ENCODE measurements around the gene SH3RF2. TPM values are rescaled to one million over a fixed set of nuclear protein-coding genes. Genes with fewer than 3 reads are reported as not detected.

The SH3RF2 gene
- total and polyA plus RNA-seq, 2 experiments from 2014 or later, result 35.1 to 35.4 TPM

- H3K79me2 ChIP-seq, result no peaks in the 10 kb centered on the region
- H3K4me2 ChIP-seq, result no peak overlapping the region
- H3K27ac ChIP-seq, result no peak overlapping the region
- H3K4me1 ChIP-seq (ENCODE audit: insufficient read depth), result no peaks in the 10 kb centered on the region
- no peaks in the 10 kb centered on the region for H3K9me3 ChIP-seq (ENCODE audit: low read depth)
- DNase-seq (ENCODE audit: low spot score), result no peak
- no peaks in the 10 kb centered on the region for H3K9me2 ChIP-seq (replicated peaks; ENCODE audit: insufficient read depth)
- 71% methylated on average over 2 of the region's 2 CpGs for WGBS (ENCODE audit: low lambda C conversion rate, missing lambda C conversion rate)
- H2AFZ ChIP-seq, result no peak overlapping the region
- TF ChIP-seq EZH2 (IDR thresholded peaks at IDR 0.05; ENCODE audit: borderline replicate concordance) (no peak), EZH2phosphoT487 (IDR thresholded peaks at IDR 0.05; ENCODE audit: low read depth, severe bottlenecking, unreplicated experiment) (no peak), CTCF (IDR thresholded peaks at IDR 0.05; ENCODE audit: poor library complexity) (no peak)
- H4K20me1 ChIP-seq (ENCODE audit: insufficient read depth, poor library complexity, severe bottlenecking), result no peaks in the 10 kb centered on the region
- no peaks in the 10 kb centered on the region for H3K36me3 ChIP-seq (replicated peaks; ENCODE audit: insufficient read depth, low read depth)
- H3K4me3 ChIP-seq, result no peak overlapping the region
- no peaks in the 10 kb centered on the region for H3K27me3 ChIP-seq
These were observed 18.0 kb upstream of the SH3RF2 start for GRCh38 chr5:145918397-145918796.

GRCh38 chr5:145919413-145919812, 17.0 kb upstream of the SH3RF2 start:
- no peaks in the 10 kb centered on the region for H3K36me3 ChIP-seq (replicated peaks; ENCODE audit: insufficient read depth, low read depth)
- no peak overlapping the region for H3K27ac ChIP-seq
- H3K79me2 ChIP-seq, result no peaks in the 10 kb centered on the region
- no peaks in the 10 kb centered on the region for H3K27me3 ChIP-seq
- peaks cover 1% of the 10 kb centered on the region for H3K4me1 ChIP-seq (ENCODE audit: insufficient read depth)
- WGBS (ENCODE audit: low lambda C conversion rate, missing lambda C conversion rate), result 92% methylated on average over 6 of the region's 6 CpGs
- no peaks in the 10 kb centered on the region for H3K9me3 ChIP-seq (ENCODE audit: low read depth)
- H3K4me3 ChIP-seq, result no peak overlapping the region
- H2AFZ ChIP-seq, result no peak overlapping the region
- H3K9me2 ChIP-seq (replicated peaks; ENCODE audit: insufficient read depth), result no peaks in the 10 kb centered on the region
- TF ChIP-seq EZH2 (IDR thresholded peaks at IDR 0.05; ENCODE audit: borderline replicate concordance) (no peak), EZH2phosphoT487 (IDR thresholded peaks at IDR 0.05; ENCODE audit: low read depth, severe bottlenecking, unreplicated experiment) (no peak), CTCF (IDR thresholded peaks at IDR 0.05; ENCODE audit: poor library complexity) (no peak)
- H4K20me1 ChIP-seq (ENCODE audit: insufficient read depth, poor library complexity, severe bottlenecking), result no peaks in the 10 kb centered on the region
- H3K4me2 ChIP-seq, result no peak overlapping the region
- no peak for DNase-seq (ENCODE audit: low spot score)

GRCh38 chr5:145920542-145921210, 15.7 kb upstream of the SH3RF2 start:
- no peak for TF ChIP-seq EZH2phosphoT487 (IDR thresholded peaks at IDR 0.05; ENCODE audit: low read depth, severe bottlenecking, unreplicated experiment)
- TF ChIP-seq CTCF (IDR thresholded peaks at IDR 0.05; ENCODE audit: poor library complexity), result no peak
- no peak for TF ChIP-seq EZH2 (IDR thresholded peaks at IDR 0.05; ENCODE audit: borderline replicate concordance)
- no peaks in the 10 kb centered on the region for H3K27me3 ChIP-seq
- no peak overlapping the region for H3K27ac ChIP-seq
- H4K20me1 ChIP-seq (ENCODE audit: insufficient read depth, poor library complexity, severe bottlenecking), result no peaks in the 10 kb centered on the region
- 93% methylated on average over 1 of the region's 1 CpG for WGBS (ENCODE audit: low lambda C conversion rate, missing lambda C conversion rate)
- no peaks in the 10 kb centered on the region for H3K9me3 ChIP-seq (ENCODE audit: low read depth)
- no peak overlapping the region for H3K4me2 ChIP-seq
- no peak for DNase-seq (ENCODE audit: low spot score)
- H3K36me3 ChIP-seq (replicated peaks; ENCODE audit: insufficient read depth, low read depth), result no peaks in the 10 kb centered on the region
- no peaks in the 10 kb centered on the region for H3K9me2 ChIP-seq (replicated peaks; ENCODE audit: insufficient read depth)
- peaks cover 8% of the 10 kb centered on the region for H3K4me1 ChIP-seq (ENCODE audit: insufficient read depth)
- H2AFZ ChIP-seq, result no peak overlapping the region
- H3K4me3 ChIP-seq, result no peak overlapping the region
- no peaks in the 10 kb centered on the region for H3K79me2 ChIP-seq
